ENCODE measurements around the gene CAPG. TPM values are rescaled to one million over a fixed set of nuclear protein-coding genes. Genes with fewer than 3 reads are reported as not detected.
A peak's percentile ranks its signal among the peaks of the same experiment; 100 is the strongest.
"Not testable (repeated sequence)": the region's sequence is repeated elsewhere in the genome, so short reads cannot be mapped to it uniquely, and the experiment has no call there.

The CAPG gene
- total and polyA plus RNA-seq, 7 donors, result 20.9 to 230 (median 33.0) TPM

DNA sequence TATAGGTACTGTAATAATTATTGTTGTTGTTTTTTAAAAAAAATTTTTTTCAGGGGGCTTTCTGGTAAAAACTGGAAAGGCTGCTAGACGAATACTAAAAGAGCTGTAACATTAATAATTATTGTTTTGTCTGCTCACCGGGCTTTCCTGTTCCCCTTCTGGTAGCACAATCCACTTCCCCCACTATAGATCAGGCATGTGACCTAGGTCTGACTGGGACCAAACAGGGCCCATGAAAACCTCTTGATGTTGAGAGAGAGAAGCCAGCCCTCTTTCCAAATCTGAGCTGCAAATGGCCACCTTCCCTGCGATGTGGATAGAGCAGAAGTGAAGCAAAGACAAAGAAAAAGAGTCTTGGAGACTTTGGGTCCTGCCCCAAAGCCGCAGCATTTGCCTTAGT lies 31.7 kb upstream of the CAPG start:
- Histone ChIP-seq H3K27ac (no peak overlapping the region), H3K9me3 (no peaks in the 10 kb centered on the region), H3K27me3 (no peaks in the 10 kb centered on the region), H3K4me1 (peaks cover 0 to 44% (median 41%) of the 10 kb centered on the region in 4 donors), H3K4me3 (no peak overlapping the region), H3K36me3 (no peaks in the 10 kb centered on the region)
- intact Hi-C loops (cut with DNase I), result no loop called here
- WGBS, 2 donors, result 74 to 83% methylated on average over 4 of the region's 4 CpGs
- DNase-seq, result no peak
- no peak for TF ChIP-seq POLR2A (IDR thresholded peaks at IDR 0.05)
- TF ChIP-seq, protein P1, sequence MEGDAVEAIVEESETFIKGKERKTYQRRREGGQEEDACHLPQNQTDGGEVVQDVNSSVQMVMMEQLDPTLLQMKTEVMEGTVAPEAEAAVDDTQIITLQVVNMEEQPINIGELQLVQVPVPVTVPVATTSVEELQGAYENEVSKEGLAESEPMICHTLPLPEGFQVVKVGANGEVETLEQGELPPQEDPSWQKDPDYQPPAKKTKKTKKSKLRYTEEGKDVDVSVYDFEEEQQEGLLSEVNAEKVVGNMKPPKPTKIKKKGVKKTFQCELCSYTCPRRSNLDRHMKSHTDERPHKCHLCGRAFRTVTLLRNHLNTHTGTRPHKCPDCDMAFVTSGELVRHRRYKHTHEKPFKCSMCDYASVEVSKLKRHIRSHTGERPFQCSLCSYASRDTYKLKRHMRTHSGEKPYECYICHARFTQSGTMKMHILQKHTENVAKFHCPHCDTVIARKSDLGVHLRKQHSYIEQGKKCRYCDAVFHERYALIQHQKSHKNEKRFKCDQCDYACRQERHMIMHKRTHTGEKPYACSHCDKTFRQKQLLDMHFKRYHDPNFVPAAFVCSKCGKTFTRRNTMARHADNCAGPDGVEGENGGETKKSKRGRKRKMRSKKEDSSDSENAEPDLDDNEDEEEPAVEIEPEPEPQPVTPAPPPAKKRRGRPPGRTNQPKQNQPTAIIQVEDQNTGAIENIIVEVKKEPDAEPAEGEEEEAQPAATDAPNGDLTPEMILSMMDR (IDR thresholded peaks at IDR 0.05), result no peak
- no peak for TF ChIP-seq EP300 (IDR thresholded peaks at IDR 0.05)
- TF ChIP-seq POLR2AphosphoS5 (IDR thresholded peaks at IDR 0.05), result no peak

DNA sequence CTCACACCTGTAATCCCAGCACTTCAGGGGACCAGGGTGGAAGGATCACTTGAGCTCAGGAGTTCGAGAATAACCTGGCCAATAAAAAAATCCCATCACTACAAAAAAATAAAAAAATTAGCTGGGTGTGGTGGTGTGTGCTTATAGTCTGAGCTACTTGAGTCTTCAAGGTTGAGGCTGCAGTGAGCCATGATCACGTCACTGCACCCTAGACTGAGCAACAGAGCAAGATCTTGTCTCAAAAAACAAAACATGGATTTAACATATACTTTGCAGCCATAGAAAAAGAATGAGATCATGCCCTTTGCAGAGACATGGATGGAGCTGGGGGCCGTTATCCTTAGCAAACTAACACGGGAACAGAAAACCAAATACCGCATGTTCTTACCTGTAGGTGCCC lies 30.6 kb upstream of the CAPG start:
- H3K4me3 ChIP-seq, result no peak overlapping the region
- no peak overlapping the region for H3K27ac ChIP-seq
- WGBS, 2 donors, result 81 to 92% methylated on average over 5 of the region's 5 CpGs
- no peaks in the 10 kb centered on the region for H3K27me3 ChIP-seq
- intact Hi-C loops (cut with DNase I), result no loop called here
- no peaks in the 10 kb centered on the region for H3K36me3 ChIP-seq
- no peaks in the 10 kb centered on the region for H3K9me3 ChIP-seq
- H3K4me1 ChIP-seq, result peaks cover 0 to 43% (median 41%) of the 10 kb centered on the region in 4 donors
- DNase-seq, result no peak
- TF ChIP-seq POLR2A (IDR thresholded peaks at IDR 0.05), result no peak
- TF ChIP-seq POLR2AphosphoS5 (IDR thresholded peaks at IDR 0.05), result no peak
- no peak for TF ChIP-seq EP300 (IDR thresholded peaks at IDR 0.05)
- TF ChIP-seq, protein P1 (IDR thresholded peaks at IDR 0.05), result no peak

DNA sequence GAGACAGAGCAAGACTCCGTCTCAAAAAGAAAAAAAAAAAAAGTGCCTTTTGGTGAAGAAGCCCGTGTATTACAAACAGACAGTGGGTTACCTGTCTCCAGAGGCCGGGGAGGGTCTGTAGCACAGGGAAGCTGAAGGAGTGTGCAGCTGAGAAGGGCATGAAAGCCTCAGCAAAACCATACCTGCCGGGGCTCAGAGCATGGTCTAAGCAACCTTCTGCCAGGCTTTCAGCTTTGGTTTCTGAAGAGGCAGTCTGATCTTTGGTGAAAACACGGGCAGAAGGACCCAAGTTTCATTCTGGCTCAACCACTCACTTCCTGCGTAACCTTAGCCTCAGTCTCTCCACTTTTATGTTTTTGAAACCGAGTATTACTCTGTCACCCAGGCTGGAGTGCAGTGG lies 29.8 kb upstream of the CAPG start:
- Histone ChIP-seq H3K27me3 (no peaks in the 10 kb centered on the region), H3K4me3 (no peak overlapping the region), H3K9me3 (no peaks in the 10 kb centered on the region), H3K4me1 (peaks cover 0 to 43% (median 41%) of the 10 kb centered on the region in 4 donors), H3K27ac (no peak overlapping the region), H3K36me3 (no peaks in the 10 kb centered on the region)
- DNase-seq, result no peak
- no peak for TF ChIP-seq POLR2AphosphoS5 (IDR thresholded peaks at IDR 0.05)
- WGBS, 2 donors, result 79 to 89% methylated on average over 7 of the region's 7 CpGs
- intact Hi-C loops (cut with DNase I), result no loop called here

DNA sequence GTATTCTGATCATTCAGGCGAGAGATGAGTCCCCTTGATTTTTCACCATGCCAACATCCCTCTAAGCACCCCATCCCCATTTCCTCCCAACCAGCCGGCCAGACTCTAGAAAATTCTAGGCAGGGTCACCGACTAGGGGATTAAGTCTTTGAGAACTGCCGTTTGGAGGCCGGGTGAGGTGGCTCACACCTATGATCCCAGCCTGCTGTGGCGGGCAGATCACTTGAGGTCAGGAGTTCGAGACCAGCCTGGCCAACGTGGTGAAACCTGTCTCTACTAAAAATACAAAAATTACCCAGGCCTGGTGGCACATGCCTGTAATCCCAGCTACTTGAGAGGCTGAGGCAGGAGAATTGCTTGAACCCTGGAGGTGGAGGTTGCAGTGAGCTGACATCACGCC lies 29.4 kb upstream of the CAPG start:
- H3K4me3 ChIP-seq; H3K27me3 ChIP-seq; H3K36me3 ChIP-seq; intact Hi-C loops (cut with DNase I); H3K9me3 ChIP-seq; DNase-seq: not testable (repeated sequence)
- 91 to 94% methylated on average over 9 of the region's 9 CpGs for WGBS, 2 donors
- peaks cover 0 to 45% (median 41%) of the 10 kb centered on the region in 4 donors for H3K4me1 ChIP-seq
- H3K27ac ChIP-seq, result peak overlapping the region in 3 of 4 donors; percentile 93 to 97 (median 93)

DNA sequence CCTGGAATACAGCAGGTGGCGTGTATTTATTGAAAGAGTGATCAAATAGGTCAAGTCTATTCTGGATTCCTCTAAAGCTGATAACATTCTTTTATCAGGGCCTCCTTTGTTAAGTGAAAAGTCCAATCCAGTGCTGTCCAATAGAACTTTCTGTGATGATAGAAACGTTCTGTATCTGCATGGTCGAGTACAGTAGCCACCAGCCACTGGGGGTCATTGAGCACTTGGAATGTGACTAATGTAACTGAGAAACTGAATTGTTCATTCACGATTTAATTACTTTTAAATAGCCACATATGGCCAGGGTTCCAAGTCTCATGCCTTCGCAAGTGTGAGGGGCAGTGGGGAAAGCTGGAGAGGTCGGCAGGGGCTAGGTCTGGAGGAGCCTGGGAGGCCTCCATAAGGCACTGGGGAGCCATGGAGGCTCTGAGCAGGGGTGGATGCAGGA lies 28.9 kb upstream of the CAPG start:
- Histone ChIP-seq H3K27ac (peak overlapping the region; percentile 93 to 97 (median 95)), H3K4me1 (peaks cover 0 to 50% (median 45%) of the 10 kb centered on the region in 4 donors), H3K36me3 (no peaks in the 10 kb centered on the region), H3K27me3 (no peaks in the 10 kb centered on the region), H3K9me3 (no peaks in the 10 kb centered on the region), H3K4me3 (no peak overlapping the region)
- TF ChIP-seq, protein P1 (IDR thresholded peaks at IDR 0.05), result no peak
- TF ChIP-seq EP300 (IDR thresholded peaks at IDR 0.05) (no peak), POLR2A (IDR thresholded peaks at IDR 0.05) (no peak), POLR2AphosphoS5 (IDR thresholded peaks at IDR 0.05) (no peak)
- intact Hi-C loops (cut with DNase I), result no loop called here
- WGBS, 2 donors, result 84 to 89% methylated on average over 6 of the region's 6 CpGs
- no peak for DNase-seq

All from sigmoid colon (tissue), 7 donors.